Lung (tissue), 12 donors: ENCODE results near the gene ITGBL1. TPM values are rescaled to one million over a fixed set of nuclear protein-coding genes. Genes with fewer than 3 reads are reported as not detected.

Source experiments
- ATAC-seq: fragments of 200-7000 bp; cut with Tn5 transposase; one replicate; pipeline ENCODE4 v1.9.1; 2020; ENCODE audit warnings: moderate number of reproducible peaks; ENCODE audit not compliant: insufficient read depth, low FRiP score
- DNase-seq, 3 donors: peaks; one replicate each; pipeline ENCODE4 v3.0.0-alpha.2; 2013 to 2017
- H3K27ac ChIP-seq, 2 donors: one replicate each; pipeline ENCODE4 v1.5.1; 2013; ENCODE audit warnings: mild to moderate bottlenecking in 2 of 2, moderate library complexity in 2 of 2, control low read depth in 1 of 2, inconsistent platforms in 1 of 2, low read depth in 1 of 2, low read length in 1 of 2
- H3K27me3 ChIP-seq, 3 donors: one replicate each; pipeline ENCODE4 v1.5.1; 2013; ENCODE audit warnings: low read length in 2 of 3; ENCODE audit not compliant: control insufficient read depth in 3 of 3, insufficient read depth in 3 of 3
- H3K36me3 ChIP-seq, 4 donors: one replicate each; pipeline ENCODE4 v1.5.1; 2013; ENCODE audit warnings: low read length in 4 of 4, mild to moderate bottlenecking in 1 of 4, moderate library complexity in 1 of 4; ENCODE audit not compliant: control insufficient read depth in 4 of 4, insufficient read depth in 4 of 4
- H3K4me1 ChIP-seq, 5 donors: one replicate each; pipeline ENCODE4 v1.5.1; 2013; ENCODE audit warnings: low read length in 5 of 5, mild to moderate bottlenecking in 2 of 5, moderate library complexity in 1 of 5; ENCODE audit not compliant: control insufficient read depth in 5 of 5, insufficient read depth in 5 of 5
- H3K4me3 ChIP-seq: one replicate; pipeline ENCODE4 v1.5.1; 2013; ENCODE audit warnings: mild to moderate bottlenecking, control low read depth, moderate library complexity
- H3K9ac ChIP-seq, 2 donors: one replicate each; pipeline ENCODE4 v1.5.1; 2013; ENCODE audit warnings: low read length in 2 of 2, control low read depth in 1 of 2; ENCODE audit not compliant: insufficient read depth in 1 of 2
- H3K9me3 ChIP-seq, 4 donors: one replicate each; pipeline ENCODE4 v1.5.1; 2013; ENCODE audit warnings: low read length in 3 of 4, mild to moderate bottlenecking in 1 of 4, moderate library complexity in 1 of 4; ENCODE audit not compliant: control insufficient read depth in 4 of 4, insufficient read depth in 3 of 4
- WGBS, 2 donors: extraction: QIAGEN DNeasy Blood & Tissue Kit; methylation state at CpG; one replicate each; pipeline ENCODE4 v1.1.7; 2013; 5-methylcytosine and 5-hydroxymethylcytosine counted together
- polyA plus RNA-seq, 2 donors: library from polyadenylated mRNA; stranded (reverse); fragments of 200-250 nt; gene quantifications; one replicate each; pipeline ENCODE4 v1.2.1, GENCODE V29; 2013
- total RNA-seq, 2 donors: library from RNA; depleted of rRNA in 1 of 2; stranded (reverse); fragments of >200 nt in 1 of 2; gene quantifications; one replicate each; pipeline ENCODE4 v1.2.1, GENCODE V29; 2014 to 2021
- TF ChIP-seq, protein P1 (sequence below): IDR thresholded peaks from 2 replicates; pipeline ENCODE4 v1.5.1; 2012; ENCODE audit warnings: mild to moderate bottlenecking; ENCODE audit errors: control extremely low read depth, extremely low read depth
- donor health status: control.
- donor health status: control.
- donor health status: Bipolar disorder and iron deficiency.
- donor health status: healthy.
- donor health status: DM: yes; HTN: yes; CAD: no.

The ITGBL1 gene
- total and polyA plus RNA-seq, 4 donors: 1.1 to 7.2 (median 4.0) TPM

DNA sequence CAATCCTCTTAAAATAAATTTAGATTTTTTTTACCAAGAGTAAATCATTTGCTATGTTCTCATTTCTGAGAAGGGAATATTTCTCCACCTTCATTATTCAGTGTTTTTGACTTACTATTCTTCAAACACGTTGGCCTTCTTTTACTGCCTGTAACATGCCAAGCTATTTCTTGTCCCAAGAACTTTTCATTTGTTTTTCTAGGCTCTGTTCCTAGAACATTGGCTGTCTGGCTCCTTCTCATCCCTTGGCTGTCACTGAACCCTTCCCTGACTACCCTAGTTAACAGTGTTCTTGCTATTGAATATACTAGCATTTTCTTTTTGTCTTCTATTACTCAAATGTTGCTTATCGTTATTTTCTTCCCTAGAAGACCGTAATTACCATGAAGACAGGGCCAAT is 248.1 kb downstream of the ITGBL1 start:
- no peak for DNase-seq

DNA sequence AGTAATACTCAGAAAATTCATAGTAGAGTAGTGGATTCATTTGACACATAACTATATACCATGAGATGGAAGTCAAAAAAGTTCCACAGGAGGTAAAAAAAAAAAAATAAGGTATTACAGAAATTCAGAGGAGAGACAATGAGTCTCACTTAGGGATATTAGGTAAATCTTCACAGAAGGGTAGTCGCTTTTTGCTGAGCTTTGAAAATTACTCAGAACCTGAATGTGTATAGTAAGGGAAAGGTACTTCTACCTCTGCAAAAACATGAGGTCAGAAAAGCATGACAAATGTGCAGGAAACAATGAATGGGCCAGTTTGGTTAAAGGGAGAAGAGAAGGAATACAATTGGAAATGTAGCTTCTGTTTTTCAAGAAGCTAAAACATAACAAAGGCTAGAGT is 250.6 kb downstream of the ITGBL1 start:
- ATAC-seq (no peak), DNase-seq (no peak)
- no peak overlapping the region for H3K9ac ChIP-seq
- no peaks in the 10 kb centered on the region for H3K36me3 ChIP-seq
- no peaks in the 10 kb centered on the region for H3K27me3 ChIP-seq
- no peak overlapping the region for H3K27ac ChIP-seq
- no peaks in the 10 kb centered on the region for H3K4me1 ChIP-seq
- no peak overlapping the region for H3K4me3 ChIP-seq
- 97% methylated on average over 1 of the region's 1 CpG for WGBS, 2 donors
- TF ChIP-seq, protein P1, sequence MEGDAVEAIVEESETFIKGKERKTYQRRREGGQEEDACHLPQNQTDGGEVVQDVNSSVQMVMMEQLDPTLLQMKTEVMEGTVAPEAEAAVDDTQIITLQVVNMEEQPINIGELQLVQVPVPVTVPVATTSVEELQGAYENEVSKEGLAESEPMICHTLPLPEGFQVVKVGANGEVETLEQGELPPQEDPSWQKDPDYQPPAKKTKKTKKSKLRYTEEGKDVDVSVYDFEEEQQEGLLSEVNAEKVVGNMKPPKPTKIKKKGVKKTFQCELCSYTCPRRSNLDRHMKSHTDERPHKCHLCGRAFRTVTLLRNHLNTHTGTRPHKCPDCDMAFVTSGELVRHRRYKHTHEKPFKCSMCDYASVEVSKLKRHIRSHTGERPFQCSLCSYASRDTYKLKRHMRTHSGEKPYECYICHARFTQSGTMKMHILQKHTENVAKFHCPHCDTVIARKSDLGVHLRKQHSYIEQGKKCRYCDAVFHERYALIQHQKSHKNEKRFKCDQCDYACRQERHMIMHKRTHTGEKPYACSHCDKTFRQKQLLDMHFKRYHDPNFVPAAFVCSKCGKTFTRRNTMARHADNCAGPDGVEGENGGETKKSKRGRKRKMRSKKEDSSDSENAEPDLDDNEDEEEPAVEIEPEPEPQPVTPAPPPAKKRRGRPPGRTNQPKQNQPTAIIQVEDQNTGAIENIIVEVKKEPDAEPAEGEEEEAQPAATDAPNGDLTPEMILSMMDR: no peak
- H3K9me3 ChIP-seq: peaks cover 0 to 2% (median 0%) of the 10 kb centered on the region in 4 donors

More for the DNA sequence above, 248.1 kb downstream of the ITGBL1 start:
- Histone ChIP-seq H3K4me3 (no peak overlapping the region), H3K9me3 (peaks cover 0 to 2% (median 0%) of the 10 kb centered on the region in 4 donors), H3K36me3 (no peaks in the 10 kb centered on the region), H3K27me3 (no peaks in the 10 kb centered on the region), H3K4me1 (no peaks in the 10 kb centered on the region), H3K9ac (no peak overlapping the region), H3K27ac (no peak overlapping the region)
- no peak for ATAC-seq
- WGBS, 2 donors: 76 to 86% methylated on average over 3 of the region's 3 CpGs
- TF ChIP-seq, protein P1: no peak

DNA sequence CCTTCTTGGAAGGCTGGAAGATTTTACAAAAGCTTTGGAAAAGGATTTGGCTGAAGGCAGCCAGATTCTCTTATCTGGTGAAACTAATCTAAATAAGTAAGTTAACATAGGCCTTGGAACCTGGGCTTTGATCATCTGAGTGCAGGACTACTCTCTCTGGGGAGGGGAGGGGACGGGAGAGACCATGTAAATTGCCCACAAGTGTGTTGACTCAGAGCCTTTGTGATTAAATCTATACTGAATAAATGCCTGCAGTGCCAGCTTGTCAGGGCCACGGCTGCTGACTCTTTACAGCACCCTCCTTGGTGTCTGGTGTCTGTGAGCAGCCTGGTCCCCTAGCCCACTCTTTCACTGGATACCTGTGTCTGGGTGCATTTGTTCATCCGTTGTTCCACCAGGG is 251.4 kb downstream of the ITGBL1 start:
- DNase-seq (no peak), ATAC-seq (no peak)
- TF ChIP-seq, protein P1: no peak
- no peaks in the 10 kb centered on the region for H3K36me3 ChIP-seq
- H3K9ac ChIP-seq: no peak overlapping the region
- WGBS, 2 donors: 73 to 80% methylated on average over 3 of the region's 3 CpGs
- no peaks in the 10 kb centered on the region for H3K4me1 ChIP-seq
- H3K27ac ChIP-seq: no peak overlapping the region
- H3K4me3 ChIP-seq: no peak overlapping the region
- H3K27me3 ChIP-seq: no peaks in the 10 kb centered on the region
- peaks cover 0 to 2% (median 0%) of the 10 kb centered on the region in 4 donors for H3K9me3 ChIP-seq

GRCh38 chr13:101706651-101707050 is 254.2 kb downstream of the ITGBL1 start:
- Histone ChIP-seq H3K27ac (no peak overlapping the region), H3K9ac (no peak overlapping the region), H3K27me3 (no peaks in the 10 kb centered on the region), H3K9me3 (peaks cover 0 to 2% (median 0%) of the 10 kb centered on the region in 4 donors), H3K36me3 (no peaks in the 10 kb centered on the region), H3K4me3 (no peak overlapping the region), H3K4me1 (no peaks in the 10 kb centered on the region)
- ATAC-seq: peak; percentile 70
- TF ChIP-seq, protein P1: no peak
- DNase-seq: peak; percentile 14 to 56 (median 31)
- 9 to 29% methylated on average over 6 of the region's 6 CpGs for WGBS, 2 donors
